Measurements from ENCODE around the gene PAQR8.

PAQR8 gene

GRCh38 chr6:52399511-52400312, 37.8 kb downstream of the PAQR8 start:
- TF ChIP-seq TAF1 (IDR thresholded peaks at IDR 0.05; ENCODE audit: low read depth) (no peak), MAX (IDR thresholded peaks at IDR 0.05) (no peak), REST (IDR thresholded peaks at IDR 0.05; ENCODE audit: low read depth) (no peak), RAD21 (IDR thresholded peaks at IDR 0.05; ENCODE audit: low read depth) (peak; percentile 89)

GRCh38 chr6:52400313-52401041, 38.5 kb downstream of the PAQR8 start:
- TF ChIP-seq TCF12 (IDR thresholded peaks at IDR 0.05; ENCODE audit: low read depth) = no peak
- TF ChIP-seq REST (IDR thresholded peaks at IDR 0.05; ENCODE audit: low read depth) = no peak
- TF ChIP-seq RAD21 (IDR thresholded peaks at IDR 0.05; ENCODE audit: low read depth) = no peak
- TF ChIP-seq ZBTB7A (IDR thresholded peaks at IDR 0.05; ENCODE audit: low read depth) = no peak
- TF ChIP-seq MAX (IDR thresholded peaks at IDR 0.05) = no peak
- no peak for TF ChIP-seq USF1 (IDR thresholded peaks at IDR 0.05)
- no peak for TF ChIP-seq TEAD4 (IDR thresholded peaks at IDR 0.05)
- no peak for TF ChIP-seq CREB1 (IDR thresholded peaks at IDR 0.05; ENCODE audit: low read depth)
- no peak for TF ChIP-seq NFIC (IDR thresholded peaks at IDR 0.05)
- TF ChIP-seq CEBPB (IDR thresholded peaks at IDR 0.05) = no peak
- no peak for TF ChIP-seq EGR1 (IDR thresholded peaks at IDR 0.05)
- TF ChIP-seq FOXM1 (IDR thresholded peaks at IDR 0.05; ENCODE audit: borderline replicate concordance, low read depth) = no peak

- TF ChIP-seq TEAD4 (IDR thresholded peaks at IDR 0.05) (no peak), TCF12 (IDR thresholded peaks at IDR 0.05; ENCODE audit: low read depth) (no peak), CREB1 (IDR thresholded peaks at IDR 0.05; ENCODE audit: low read depth) (no peak), EGR1 (IDR thresholded peaks at IDR 0.05) (no peak), REST (IDR thresholded peaks at IDR 0.05; ENCODE audit: low read depth) (no peak), TAF1 (IDR thresholded peaks at IDR 0.05; ENCODE audit: low read depth) (no peak), NFIC (IDR thresholded peaks at IDR 0.05) (no peak), CEBPB (IDR thresholded peaks at IDR 0.05) (no peak), RAD21 (IDR thresholded peaks at IDR 0.05; ENCODE audit: low read depth) (no peak)
These were observed 41.1 kb downstream of the PAQR8 start for GRCh38 chr6:52403086-52403485.

- TF ChIP-seq EP300 (IDR thresholded peaks at IDR 0.05; ENCODE audit: borderline replicate concordance) = no peak
- TF ChIP-seq RAD21 (IDR thresholded peaks at IDR 0.05; ENCODE audit: low read depth) = no peak
- TF ChIP-seq CREB1 (IDR thresholded peaks at IDR 0.05; ENCODE audit: low read depth) = no peak
These were observed 41.7 kb downstream of the PAQR8 start for GRCh38 chr6:52403627-52404026.

- no peak for TF ChIP-seq REST (IDR thresholded peaks at IDR 0.05; ENCODE audit: low read depth)
- TF ChIP-seq EP300 (IDR thresholded peaks at IDR 0.05; ENCODE audit: borderline replicate concordance) = no peak
- no peak for TF ChIP-seq TEAD4 (IDR thresholded peaks at IDR 0.05)
- TF ChIP-seq MAX (IDR thresholded peaks at IDR 0.05) = no peak
- no peak for TF ChIP-seq CREB1 (IDR thresholded peaks at IDR 0.05; ENCODE audit: low read depth)
These were observed 43.3 kb downstream of the PAQR8 start for GRCh38 chr6:52405243-52405642.
